Panc1 (cell line): Measurements from ENCODE around the gene UBQLN2. TPM values are rescaled to one million over a fixed set of nuclear protein-coding genes. Genes with fewer than 3 reads are reported as not detected.

Experiments used
- ATAC-seq: fragments of 200-7000 bp; cut with Tn5 transposase; 2 replicates; pipeline ENCODE4 v1.9.1; 2020; ENCODE audit warnings: mild to moderate bottlenecking, moderate library complexity
- BruUV-seq: library from RNA; stranded (reverse); fragments of 400-500 nt; replicated peaks from 2 replicates; lab custom pipeline; 2021; lab: Mats Ljungman, UMichigan
- CTCF ChIA-PET: fragments of 300-600 bp; sonication (Branson Sonifier 250); formaldehyde crosslinking; loops from one replicate; lab custom pipeline; 2022; ENCODE audit warnings: antibody characterized with exemption; lab: Charles Lee
- POLR2A ChIA-PET: fragments of 300-600 bp; sonication (Branson Sonifier 250); formaldehyde crosslinking; loops from one replicate; lab custom pipeline; 2022; ENCODE audit warnings: antibody characterized with exemption; lab: Charles Lee
- DNase-seq: peaks from one replicate; pipeline ENCODE4 v3.0.0-alpha.2; 2010; ENCODE audit warnings: low read depth, low spot score
- H3K27ac ChIP-seq: 2 replicates; pipeline ENCODE4 v1.5.1; 2011; ENCODE audit warnings: mild to moderate bottlenecking, low read length, inconsistent platforms
- H3K27me3 ChIP-seq: fragments of 200-500 bp; sonication (Bioruptor generic); 2 replicates; pipeline ENCODE4 v1.6.0; 2014; ENCODE audit warnings: low read length, inconsistent platforms; ENCODE audit not compliant: control insufficient read depth, insufficient read depth
- H3K36me3 ChIP-seq: fragments of 200-500 bp; sonication (Bioruptor generic); 2 replicates; pipeline ENCODE4 v1.5.1; 2014; ENCODE audit warnings: inconsistent platforms, mild to moderate bottlenecking, low read length, moderate library complexity; ENCODE audit not compliant: control insufficient read depth, insufficient read depth
- H3K4me1 ChIP-seq: 2 replicates; pipeline ENCODE4 v1.5.1; 2011; ENCODE audit warnings: inconsistent platforms, mild to moderate bottlenecking, low read length, moderate library complexity; ENCODE audit not compliant: control insufficient read depth, insufficient read depth
- H3K4me3 ChIP-seq, 2 experiments: 2 replicates each; pipeline ENCODE4 v1.5.1; 2011 to 2012; ENCODE audit warnings: low read depth in 2 of 2, low read length in 2 of 2, mild to moderate bottlenecking in 2 of 2, inconsistent platforms in 1 of 2, moderate library complexity in 1 of 2
- H3K9me3 ChIP-seq: fragments of 200-500 bp; sonication (Bioruptor generic); 2 replicates; pipeline ENCODE4 v1.5.1; 2014; ENCODE audit warnings: low read depth, mild to moderate bottlenecking, inconsistent platforms, low read length, moderate library complexity; ENCODE audit not compliant: control insufficient read depth, insufficient read depth
- POLR2AphosphoS5 ChIP-seq: IDR thresholded peaks from 2 replicates; pipeline ENCODE4 v1.6.1; 2012; ENCODE audit warnings: mild to moderate bottlenecking, low read depth, low read length, moderate library complexity
- SIN3A ChIP-seq: IDR thresholded peaks from 2 replicates; pipeline ENCODE4 v1.6.1; 2012; ENCODE audit warnings: low read depth, mild to moderate bottlenecking, low read length, moderate library complexity, borderline replicate concordance; ENCODE audit not compliant: insufficient read depth
- TCF7L2 ChIP-seq: IDR thresholded peaks from 2 replicates; pipeline ENCODE4 v1.6.1; 2011; ENCODE audit warnings: mild to moderate bottlenecking, low read depth, low read length, inconsistent platforms
- in situ Hi-C: cut with HindIII; loops from 2 replicates; pipeline ENCODE4 v1.10.0; 2016; ENCODE audit warnings: low sequenced_read_pairs, low pct_unique_long_range_greater_than_20kb
- intact Hi-C: fragments of 100-400 bp; cut with micrococcal nuclease; formaldehyde crosslinking; loops from one replicate; pipeline ENCODE4 v1.10.0; 2022; ENCODE audit not compliant: unreplicated experiment
- total RNA-seq: library from RNA; stranded (reverse); gene quantifications from one replicate; pipeline ENCODE4 v1.2.1, GENCODE V29; 2021; ENCODE audit not compliant: unreplicated experiment
- TF ChIP-seq, protein P1 (sequence below), 2 experiments: IDR thresholded peaks; 2 replicates each; pipeline ENCODE4 v1.6.1; 2011 to 2012; ENCODE audit warnings: low read depth in 2 of 2, control low read depth in 1 of 2, low read length in 1 of 2, mild to moderate bottlenecking in 1 of 2, moderate library complexity in 1 of 2; ENCODE audit not compliant: insufficient read depth in 1 of 2
- TF ChIP-seq, protein P2 (sequence below): fragments of 450-650 bp; IDR thresholded peaks from 2 replicates; pipeline ENCODE4 v1.5.1; 2017; ENCODE audit warnings: mild to moderate bottlenecking

UBQLN2 gene
- total RNA-seq, 1 experiment from 2014 or later: 32.0 TPM

DNA sequence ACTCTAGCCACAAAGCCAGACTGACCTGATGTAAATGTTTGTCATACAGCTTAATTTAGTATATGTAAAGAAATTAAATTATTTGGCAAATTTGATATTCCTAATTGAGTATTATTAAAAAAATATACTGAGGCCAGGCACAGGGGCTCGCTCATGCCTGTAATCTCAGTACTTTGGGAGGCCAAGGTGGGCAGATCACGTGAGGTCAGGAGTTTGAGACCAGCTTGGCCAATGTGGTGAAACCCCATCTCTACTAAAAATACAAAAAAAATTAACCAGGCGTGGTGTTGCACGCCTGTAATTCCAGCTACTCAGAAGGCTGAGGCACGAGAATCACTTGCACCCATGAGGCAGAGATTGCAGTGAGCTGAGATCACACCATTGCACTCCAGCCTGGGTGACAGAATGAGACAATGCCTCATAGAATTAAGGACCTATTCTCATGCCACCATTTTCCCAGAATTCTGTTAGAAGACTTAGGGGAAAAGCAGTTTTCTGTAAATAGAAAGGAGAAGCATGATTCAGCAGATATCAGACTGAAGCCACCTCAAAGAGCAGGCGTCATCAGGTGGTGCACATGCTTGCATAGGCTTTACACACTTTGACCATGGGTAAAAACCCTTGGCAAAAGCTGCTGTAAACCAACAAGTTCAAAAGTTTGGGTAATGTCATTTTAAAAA lies 6.1 kb downstream of the UBQLN2 start:
- ChIA-PET CTCF (no interaction called here), POLR2A (no interaction called here)
- H3K27me3 ChIP-seq: no peaks in the 10 kb centered on the region
- in situ Hi-C loops: no loop called here
- H3K36me3 ChIP-seq: peaks cover 2% of the 10 kb centered on the region; the same call in 1 of the 2 replicates
- DNase-seq (no peak), ATAC-seq (no peak)
- TF ChIP-seq POLR2AphosphoS5 (no peak), TCF7L2 (no peak)
- TF ChIP-seq, protein P1, sequence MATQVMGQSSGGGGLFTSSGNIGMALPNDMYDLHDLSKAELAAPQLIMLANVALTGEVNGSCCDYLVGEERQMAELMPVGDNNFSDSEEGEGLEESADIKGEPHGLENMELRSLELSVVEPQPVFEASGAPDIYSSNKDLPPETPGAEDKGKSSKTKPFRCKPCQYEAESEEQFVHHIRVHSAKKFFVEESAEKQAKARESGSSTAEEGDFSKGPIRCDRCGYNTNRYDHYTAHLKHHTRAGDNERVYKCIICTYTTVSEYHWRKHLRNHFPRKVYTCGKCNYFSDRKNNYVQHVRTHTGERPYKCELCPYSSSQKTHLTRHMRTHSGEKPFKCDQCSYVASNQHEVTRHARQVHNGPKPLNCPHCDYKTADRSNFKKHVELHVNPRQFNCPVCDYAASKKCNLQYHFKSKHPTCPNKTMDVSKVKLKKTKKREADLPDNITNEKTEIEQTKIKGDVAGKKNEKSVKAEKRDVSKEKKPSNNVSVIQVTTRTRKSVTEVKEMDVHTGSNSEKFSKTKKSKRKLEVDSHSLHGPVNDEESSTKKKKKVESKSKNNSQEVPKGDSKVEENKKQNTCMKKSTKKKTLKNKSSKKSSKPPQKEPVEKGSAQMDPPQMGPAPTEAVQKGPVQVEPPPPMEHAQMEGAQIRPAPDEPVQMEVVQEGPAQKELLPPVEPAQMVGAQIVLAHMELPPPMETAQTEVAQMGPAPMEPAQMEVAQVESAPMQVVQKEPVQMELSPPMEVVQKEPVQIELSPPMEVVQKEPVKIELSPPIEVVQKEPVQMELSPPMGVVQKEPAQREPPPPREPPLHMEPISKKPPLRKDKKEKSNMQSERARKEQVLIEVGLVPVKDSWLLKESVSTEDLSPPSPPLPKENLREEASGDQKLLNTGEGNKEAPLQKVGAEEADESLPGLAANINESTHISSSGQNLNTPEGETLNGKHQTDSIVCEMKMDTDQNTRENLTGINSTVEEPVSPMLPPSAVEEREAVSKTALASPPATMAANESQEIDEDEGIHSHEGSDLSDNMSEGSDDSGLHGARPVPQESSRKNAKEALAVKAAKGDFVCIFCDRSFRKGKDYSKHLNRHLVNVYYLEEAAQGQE (IDR thresholded peaks at IDR 0.05; ENCODE audit: insufficient read depth in 1 of 2, low read depth in 2 of 2, low read length in 1 of 2): no peak
- TF ChIP-seq, protein P2, sequence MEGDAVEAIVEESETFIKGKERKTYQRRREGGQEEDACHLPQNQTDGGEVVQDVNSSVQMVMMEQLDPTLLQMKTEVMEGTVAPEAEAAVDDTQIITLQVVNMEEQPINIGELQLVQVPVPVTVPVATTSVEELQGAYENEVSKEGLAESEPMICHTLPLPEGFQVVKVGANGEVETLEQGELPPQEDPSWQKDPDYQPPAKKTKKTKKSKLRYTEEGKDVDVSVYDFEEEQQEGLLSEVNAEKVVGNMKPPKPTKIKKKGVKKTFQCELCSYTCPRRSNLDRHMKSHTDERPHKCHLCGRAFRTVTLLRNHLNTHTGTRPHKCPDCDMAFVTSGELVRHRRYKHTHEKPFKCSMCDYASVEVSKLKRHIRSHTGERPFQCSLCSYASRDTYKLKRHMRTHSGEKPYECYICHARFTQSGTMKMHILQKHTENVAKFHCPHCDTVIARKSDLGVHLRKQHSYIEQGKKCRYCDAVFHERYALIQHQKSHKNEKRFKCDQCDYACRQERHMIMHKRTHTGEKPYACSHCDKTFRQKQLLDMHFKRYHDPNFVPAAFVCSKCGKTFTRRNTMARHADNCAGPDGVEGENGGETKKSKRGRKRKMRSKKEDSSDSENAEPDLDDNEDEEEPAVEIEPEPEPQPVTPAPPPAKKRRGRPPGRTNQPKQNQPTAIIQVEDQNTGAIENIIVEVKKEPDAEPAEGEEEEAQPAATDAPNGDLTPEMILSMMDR: no peak
- no peak overlapping the region for H3K27ac ChIP-seq
- BruUV-seq: no TSS peak
- intact Hi-C loops: no loop called here
- H3K4me3 ChIP-seq: no peak overlapping the region
- H3K9me3 ChIP-seq: no peaks in the 10 kb centered on the region
- peaks cover 8% of the 10 kb centered on the region; the same call in 1 of the 2 replicates for H3K4me1 ChIP-seq

DNA sequence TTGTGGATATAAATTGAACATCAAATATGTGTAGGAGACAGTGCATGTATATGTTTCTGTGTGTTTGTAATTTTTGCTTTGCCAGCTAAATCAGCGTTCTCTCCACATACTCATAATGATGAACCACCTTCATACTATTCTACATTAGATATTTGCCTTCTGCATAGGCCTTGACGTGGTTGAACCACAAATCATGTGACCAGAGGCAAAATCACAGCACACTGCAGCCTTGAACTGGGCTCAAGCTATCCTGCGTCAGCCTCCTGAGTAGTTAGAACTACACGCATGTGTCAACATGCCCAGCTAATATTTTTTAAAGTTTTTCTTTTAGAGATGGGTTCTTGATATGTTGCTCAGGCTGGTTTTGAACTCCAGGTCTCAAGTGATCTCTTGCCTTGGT lies 9.5 kb downstream of the UBQLN2 start:
- CTCF ChIA-PET: no interaction called here
- no TSS peak for BruUV-seq
- in situ Hi-C loops (no loop called here), intact Hi-C loops (no loop called here)
- no peak for TF ChIP-seq TCF7L2
- TF ChIP-seq POLR2AphosphoS5: no peak
- no peak for ATAC-seq
- no peak for DNase-seq
- Histone ChIP-seq H3K27ac (no peak overlapping the region), H3K27me3 (no peaks in the 10 kb centered on the region), H3K4me1 (no peaks in the 10 kb centered on the region), H3K9me3 (no peaks in the 10 kb centered on the region), H3K4me3 (no peak overlapping the region), H3K36me3 (no peaks in the 10 kb centered on the region; the same call in 1 of the 2 replicates)
- POLR2A ChIA-PET: no interaction called here

DNA sequence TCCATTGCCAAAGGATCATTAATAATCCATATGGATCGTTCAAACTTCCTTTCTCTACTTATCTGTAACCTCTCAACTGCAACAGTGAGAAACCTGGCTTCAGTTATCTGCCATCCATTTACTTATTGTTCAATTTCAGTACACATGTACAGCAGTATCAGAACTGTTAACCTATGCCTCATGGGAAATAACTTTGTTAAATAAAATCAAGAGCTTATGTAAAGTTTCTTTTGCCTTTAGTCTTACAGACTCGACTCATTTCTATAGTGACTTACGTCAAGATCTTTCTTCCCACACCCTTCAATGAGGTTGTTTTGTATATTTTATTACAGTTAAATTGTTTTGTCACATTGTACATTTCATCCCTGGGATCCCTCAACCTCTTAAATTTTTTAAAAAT lies 11.4 kb downstream of the UBQLN2 start:
- in situ Hi-C loops (no loop called here), intact Hi-C loops (no loop called here)
- no peak for TF ChIP-seq POLR2AphosphoS5
- TF ChIP-seq, protein P2: no peak
- TF ChIP-seq, protein P1 (IDR thresholded peaks at IDR 0.05; ENCODE audit: insufficient read depth in 1 of 2, low read depth in 2 of 2, low read length in 1 of 2): no peak
- no peak for TF ChIP-seq SIN3A
- TF ChIP-seq TCF7L2: no peak
- CTCF ChIA-PET: no interaction called here
- Histone ChIP-seq H3K27ac (no peak overlapping the region), H3K9me3 (no peaks in the 10 kb centered on the region), H3K4me3 (no peak overlapping the region), H3K36me3 (no peaks in the 10 kb centered on the region), H3K4me1 (no peaks in the 10 kb centered on the region), H3K27me3 (no peaks in the 10 kb centered on the region)
- POLR2A ChIA-PET: no interaction called here
- no TSS peak for BruUV-seq
- no peak for ATAC-seq
- DNase-seq: no peak
